HepG2 (cell line): Measurements from ENCODE around the gene RGS19. TPM values are rescaled to one million over a fixed set of nuclear protein-coding genes. Genes with fewer than 3 reads are reported as not detected.

Source experiments
- ARID2 ChIP-seq: sonication (generic); formaldehyde crosslinking; IDR thresholded peaks from 2 replicates; pipeline ENCODE4 v1.8.1; 2022; ENCODE audit warnings: mild to moderate bottlenecking, missing genetic modification reagents, borderline replicate concordance
- FOSL2 ChIP-seq: sonication (generic); formaldehyde crosslinking; IDR thresholded peaks from 2 replicates; pipeline ENCODE4 v1.4.0; 2020; ENCODE audit warnings: missing genetic modification reagents
- IKZF1 ChIP-seq: fragments of 450-650 bp; IDR thresholded peaks from 2 replicates; pipeline ENCODE4 v1.7.1; 2016
- KDM3A ChIP-seq: IDR thresholded peaks from 2 replicates; pipeline ENCODE4 v1.6.1; 2018; ENCODE audit warnings: low read depth, missing compliant biosample characterization
- MTERF4 ChIP-seq: sonication (generic); formaldehyde crosslinking; IDR thresholded peaks from 2 replicates; pipeline ENCODE4 v1.8.0; 2023; ENCODE audit warnings: mild to moderate bottlenecking, missing genetic modification reagents
- MXD3 ChIP-seq: IDR thresholded peaks from 2 replicates; pipeline ENCODE4 v1.6.1; 2016; ENCODE audit warnings: mild to moderate bottlenecking, missing biosample characterization, missing genetic modification reagents
- NCOA1 ChIP-seq: sonication (generic); formaldehyde crosslinking; IDR thresholded peaks from 2 replicates; pipeline ENCODE4 v1.9.0; 2021; ENCODE audit warnings: missing genetic modification reagents
- NFYC ChIP-seq: IDR thresholded peaks from 2 replicates; pipeline ENCODE4 v1.6.1; 2016; ENCODE audit warnings: missing genetic modification reagents, missing compliant biosample characterization
- SRSF1 ChIP-seq: fragments of 200-400 bp; formaldehyde crosslinking; optimal IDR thresholded peaks from 2 replicates; pipeline ENCODE3; 2017; ENCODE audit warnings: mild to moderate bottlenecking, low read depth, low read length, moderate library complexity
- TARDBP ChIP-seq: sonication (generic); formaldehyde crosslinking; IDR thresholded peaks from 2 replicates; pipeline ENCODE4 v1.8.0; 2022; ENCODE audit warnings: mild to moderate bottlenecking, missing genetic modification reagents
- TMF1 ChIP-seq: sonication (generic); formaldehyde crosslinking; IDR thresholded peaks from 2 replicates; pipeline ENCODE4 v1.8.1; 2022; ENCODE audit warnings: low read depth, missing genetic modification reagents
- YEATS2 ChIP-seq: sonication (generic); formaldehyde crosslinking; IDR thresholded peaks from 2 replicates; pipeline ENCODE4 v1.4.0; 2020; ENCODE audit warnings: missing genetic modification reagents, borderline replicate concordance
- ZFP36 ChIP-seq: fragments of 150-350 bp; IDR thresholded peaks from 2 replicates; pipeline ENCODE4 v1.6.1; 2018; ENCODE audit warnings: borderline replicate concordance, low read length, low read depth; ENCODE audit not compliant: partially characterized antibody
- ZNF232 ChIP-seq: sonication (generic); formaldehyde crosslinking; IDR thresholded peaks from 2 replicates; pipeline ENCODE4 v1.4.0; 2020; ENCODE audit warnings: missing genetic modification reagents, borderline replicate concordance
- ZNF605 ChIP-seq: sonication (generic); formaldehyde crosslinking; IDR thresholded peaks from 2 replicates; pipeline ENCODE4 v1.8.0; 2022; ENCODE audit warnings: mild to moderate bottlenecking, missing genetic modification reagents
- ZNF607 ChIP-seq: sonication (generic); formaldehyde crosslinking; IDR thresholded peaks from 2 replicates; pipeline ENCODE4 v1.5.1; 2020; ENCODE audit warnings: missing genetic modification reagents, mild to moderate bottlenecking, borderline replicate concordance
- ZNF615 ChIP-seq: sonication (generic); formaldehyde crosslinking; IDR thresholded peaks from 2 replicates; pipeline ENCODE4 v1.5.0; 2020; ENCODE audit warnings: mild to moderate bottlenecking, missing genetic modification reagents, borderline replicate concordance
- ZSCAN25 ChIP-seq: sonication (generic); formaldehyde crosslinking; IDR thresholded peaks from 2 replicates; pipeline ENCODE4 v1.8.0; 2022; ENCODE audit warnings: mild to moderate bottlenecking, missing genetic modification reagents
- polyA plus RNA-seq, 8 experiments: library from polyadenylated mRNA; depleted of rRNA in 3 of 8; stranded (reverse) in 7 of 8; unstranded in 1 of 8; fragments of >200 nt; fragmentation: Illumina TruSeq in 4 of 8; extraction: Trizol in 4 of 8; gene quantifications; 2 replicates each; pipeline versions ENCODE4 v1.2.1 to v1.2.3, GENCODE V29; 2011 to 2016; ENCODE audit warnings: low read depth in 4 of 8, missing spikeins in 1 of 8, mixed read lengths in 1 of 8; ENCODE audit not compliant: insufficient read depth in 1 of 8
- total RNA-seq, 5 experiments: library from RNA; depleted of rRNA; stranded (reverse); fragments of >200 nt; fragmentation: Illumina TruSeq; extraction: Trizol; gene quantifications; 2 replicates each; pipeline ENCODE4 v1.2.3, GENCODE V29; 2016; ENCODE audit warnings: low read depth in 1 of 5
- TF ChIP-seq, protein P1 (sequence below): sonication (generic); formaldehyde crosslinking; IDR thresholded peaks from 2 replicates; pipeline ENCODE4 v1.4.0; 2020; ENCODE audit warnings: low read depth, mild to moderate bottlenecking, missing genetic modification reagents
- TF ChIP-seq, protein P2 (sequence below): IDR thresholded peaks from 2 replicates; pipeline ENCODE4 v1.6.1; 2016; ENCODE audit warnings: low read depth, control low read depth
- TF ChIP-seq, protein P3 (sequence below): sonication (generic); formaldehyde crosslinking; IDR thresholded peaks from 2 replicates; pipeline ENCODE4 v1.5.0; 2020; ENCODE audit warnings: missing genetic modification reagents, mild to moderate bottlenecking, borderline replicate concordance
- TF ChIP-seq, protein P4 (sequence below): IDR thresholded peaks from 2 replicates; pipeline ENCODE4 v1.6.1; 2016; ENCODE audit warnings: missing genetic modification reagents, missing compliant biosample characterization

The RGS19 gene
- total and polyA plus RNA-seq, 2 of the 13 experiments (the other 11 are each of a cell fraction or from before 2014, with no cell fraction given), result 10.7 to 11.9 TPM

- TF ChIP-seq, protein P1, sequence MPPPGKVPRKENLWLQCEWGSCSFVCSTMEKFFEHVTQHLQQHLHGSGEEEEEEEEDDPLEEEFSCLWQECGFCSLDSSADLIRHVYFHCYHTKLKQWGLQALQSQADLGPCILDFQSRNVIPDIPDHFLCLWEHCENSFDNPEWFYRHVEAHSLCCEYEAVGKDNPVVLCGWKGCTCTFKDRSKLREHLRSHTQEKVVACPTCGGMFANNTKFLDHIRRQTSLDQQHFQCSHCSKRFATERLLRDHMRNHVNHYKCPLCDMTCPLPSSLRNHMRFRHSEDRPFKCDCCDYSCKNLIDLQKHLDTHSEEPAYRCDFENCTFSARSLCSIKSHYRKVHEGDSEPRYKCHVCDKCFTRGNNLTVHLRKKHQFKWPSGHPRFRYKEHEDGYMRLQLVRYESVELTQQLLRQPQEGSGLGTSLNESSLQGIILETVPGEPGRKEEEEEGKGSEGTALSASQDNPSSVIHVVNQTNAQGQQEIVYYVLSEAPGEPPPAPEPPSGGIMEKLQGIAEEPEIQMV (CRISPR knock-in tag), result peak; percentile 80; the same call in 1 of the 2 replicates
- peak; percentile 64; the same call in 1 of the 2 replicates for TF ChIP-seq MXD3
- TF ChIP-seq TARDBP (CRISPR knock-in tag), result peak; percentile 32; the same call in 1 of the 2 replicates
- peak; percentile 76 for TF ChIP-seq SRSF1
- peak; percentile 83; the same call in 1 of the 2 replicates for TF ChIP-seq ZNF607 (CRISPR knock-in tag)
- peak; percentile 80; the same call in 1 of the 2 replicates for TF ChIP-seq NCOA1 (CRISPR knock-in tag)
- TF ChIP-seq, protein P2, sequence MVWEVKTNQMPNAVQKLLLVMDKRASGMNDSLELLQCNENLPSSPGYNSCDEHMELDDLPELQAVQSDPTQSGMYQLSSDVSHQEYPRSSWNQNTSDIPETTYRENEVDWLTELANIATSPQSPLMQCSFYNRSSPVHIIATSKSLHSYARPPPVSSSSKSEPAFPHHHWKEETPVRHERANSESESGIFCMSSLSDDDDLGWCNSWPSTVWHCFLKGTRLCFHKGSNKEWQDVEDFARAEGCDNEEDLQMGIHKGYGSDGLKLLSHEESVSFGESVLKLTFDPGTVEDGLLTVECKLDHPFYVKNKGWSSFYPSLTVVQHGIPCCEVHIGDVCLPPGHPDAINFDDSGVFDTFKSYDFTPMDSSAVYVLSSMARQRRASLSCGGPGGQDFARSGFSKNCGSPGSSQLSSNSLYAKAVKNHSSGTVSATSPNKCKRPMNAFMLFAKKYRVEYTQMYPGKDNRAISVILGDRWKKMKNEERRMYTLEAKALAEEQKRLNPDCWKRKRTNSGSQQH, result peak; percentile 74
- TF ChIP-seq YEATS2 (CRISPR knock-in tag), result peak; percentile 35; the same call in 1 of the 2 replicates
- TF ChIP-seq ZFP36, result peak; percentile 27
- TF ChIP-seq KDM3A (CRISPR knock-in tag), result no peak
- TF ChIP-seq ZNF615 (CRISPR knock-in tag), result no peak
- TF ChIP-seq ARID2, result 0 out of 2 replicates have a peak, but pooled peaks have one; percentile 42
- TF ChIP-seq ZNF605 (CRISPR knock-in tag), result 0 out of 2 replicates have a peak, but pooled peaks have one; percentile 44
- TF ChIP-seq ZNF232 (CRISPR knock-in tag), result peak; percentile 58; the same call in 1 of the 2 replicates
- no peak for TF ChIP-seq IKZF1
- TF ChIP-seq, protein P3, sequence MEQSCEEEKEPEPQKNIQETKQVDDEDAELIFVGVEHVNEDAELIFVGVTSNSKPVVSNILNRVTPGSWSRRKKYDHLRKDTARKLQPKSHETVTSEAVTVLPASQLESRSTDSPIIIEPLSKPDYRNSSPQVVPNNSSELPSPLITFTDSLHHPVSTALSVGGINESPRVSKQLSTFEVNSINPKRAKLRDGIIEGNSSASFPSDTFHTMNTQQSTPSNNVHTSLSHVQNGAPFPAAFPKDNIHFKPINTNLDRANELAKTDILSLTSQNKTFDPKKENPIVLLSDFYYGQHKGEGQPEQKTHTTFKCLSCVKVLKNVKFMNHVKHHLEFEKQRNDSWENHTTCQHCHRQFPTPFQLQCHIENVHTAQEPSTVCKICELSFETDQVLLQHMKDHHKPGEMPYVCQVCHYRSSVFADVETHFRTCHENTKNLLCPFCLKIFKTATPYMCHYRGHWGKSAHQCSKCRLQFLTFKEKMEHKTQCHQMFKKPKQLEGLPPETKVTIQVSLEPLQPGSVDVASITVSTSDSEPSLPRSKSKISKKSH, result peak; percentile 59; the same call in 1 of the 2 replicates
- 0 out of 2 replicates have a peak, but pooled peaks have one; percentile 74 for TF ChIP-seq MTERF4
- TF ChIP-seq NFYC (CRISPR knock-in tag), result no peak; the same call in 1 of the 2 replicates
- TF ChIP-seq FOSL2, result no peak
- TF ChIP-seq, protein P4, sequence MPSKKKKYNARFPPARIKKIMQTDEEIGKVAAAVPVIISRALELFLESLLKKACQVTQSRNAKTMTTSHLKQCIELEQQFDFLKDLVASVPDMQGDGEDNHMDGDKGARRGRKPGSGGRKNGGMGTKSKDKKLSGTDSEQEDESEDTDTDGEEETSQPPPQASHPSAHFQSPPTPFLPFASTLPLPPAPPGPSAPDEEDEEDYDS (CRISPR knock-in tag), result peak; percentile 52
- peak; percentile 83; the same call in 1 of the 2 replicates for TF ChIP-seq TMF1 (CRISPR knock-in tag)
- TF ChIP-seq ZSCAN25, result peak; percentile 61; the same call in 1 of the 2 replicates
Observed at GRCh38 chr20:64056889-64057627, 22.3 kb downstream of the RGS19 start (continued).
